ENCODE results near the gene WDR5B. TPM values are rescaled to one million over a fixed set of nuclear protein-coding genes. Genes with fewer than 3 reads are reported as not detected.
A peak's percentile ranks its signal among the peaks of the same experiment; 100 is the strongest.
"Not testable (repeated sequence)": the region's sequence is repeated elsewhere in the genome, so short reads cannot be mapped to it uniquely, and the experiment has no call there.

Gene WDR5B
- total RNA-seq = 4.8 and 4.9 TPM in 2 replicates

GRCh38 chr3:122415762-122416654, at the start of gene WDR5B:
WDR5B (minus strand) TSS chr3:122416062; CDS start chr3:122415528, 534 bp downstream.
- intact Hi-C loops (cut with micrococcal nuclease) = loop anchor here (1.0 to 2.0 kb wide), 6 partner anchors 32 to 871 kb away; partner anchors contain the start of genes FAM162A, HSPBAP1, KPNA1 and PARP14
- H3K4me3 Mint-ChIP-seq = peak within 1 kb of the TSS; percentile 98
- no peaks in the 10 kb centered on the region for H3K9me3 Mint-ChIP-seq
- peaks cover 41% of the 10 kb centered on the region for H3K36me3 Mint-ChIP-seq (ENCODE audit: low read depth)
- H3K27ac Mint-ChIP-seq = peak within 1 kb of the TSS; percentile 99
- peak; percentile 99 for DNase-seq
- H3K27me3 Mint-ChIP-seq = peaks cover 3% of the 10 kb centered on the region
- H3K4me1 Mint-ChIP-seq = peaks cover 38% of the 10 kb centered on the region

- intact Hi-C loops (cut with micrococcal nuclease) = no loop called here
- no peak for DNase-seq
- H3K27ac Mint-ChIP-seq = no peak overlapping the region
- H3K36me3 Mint-ChIP-seq (ENCODE audit: low read depth) = peaks cover 34% of the 10 kb centered on the region
- peaks cover 14% of the 10 kb centered on the region for H3K4me1 Mint-ChIP-seq
- H3K27me3 Mint-ChIP-seq = no peaks in the 10 kb centered on the region
- no peak overlapping the region for H3K4me3 Mint-ChIP-seq
- no peaks in the 10 kb centered on the region for H3K9me3 Mint-ChIP-seq
Measured at GRCh38 chr3:122464659-122465058, 48.8 kb upstream of the WDR5B start.

- no peaks in the 10 kb centered on the region for H3K27me3 Mint-ChIP-seq
- H3K36me3 Mint-ChIP-seq (ENCODE audit: low read depth) = peaks cover 39% of the 10 kb centered on the region
- no peak overlapping the region for H3K4me3 Mint-ChIP-seq
- H3K9me3 Mint-ChIP-seq = no peaks in the 10 kb centered on the region
- H3K27ac Mint-ChIP-seq = no peak overlapping the region
- intact Hi-C loops (cut with micrococcal nuclease) = no loop called here
- no peak for DNase-seq
- H3K4me1 Mint-ChIP-seq = peaks cover 4% of the 10 kb centered on the region
Measured at GRCh38 chr3:122462406-122462805, 46.5 kb upstream of the WDR5B start.

GRCh38 chr3:122461806-122462205, 45.9 kb upstream of the WDR5B start:
- Mint-ChIP-seq H3K27ac (no peak overlapping the region), H3K4me1 (peaks cover 4% of the 10 kb centered on the region), H3K9me3 (no peaks in the 10 kb centered on the region), H3K4me3 (no peak overlapping the region), H3K27me3 (no peaks in the 10 kb centered on the region), H3K36me3 (ENCODE audit: low read depth) (peaks cover 36% of the 10 kb centered on the region)
- intact Hi-C loops (cut with micrococcal nuclease) = no loop called here
- DNase-seq = no peak

- H3K36me3 Mint-ChIP-seq (ENCODE audit: low read depth) = peaks cover 38% of the 10 kb centered on the region
- H3K27ac Mint-ChIP-seq = no peak overlapping the region
- DNase-seq = no peak
- no peaks in the 10 kb centered on the region for H3K27me3 Mint-ChIP-seq
- no peaks in the 10 kb centered on the region for H3K9me3 Mint-ChIP-seq
- intact Hi-C loops (cut with micrococcal nuclease) = loop anchor here (1.0 to 5.0 kb wide), 3 partner anchors 53 to 220 kb away; partner anchors contain the start of gene KPNA1
- H3K4me1 Mint-ChIP-seq = peaks cover 2% of the 10 kb centered on the region
- H3K4me3 Mint-ChIP-seq = no peak overlapping the region
Measured at GRCh38 chr3:122458992-122459391, 43.1 kb upstream of the WDR5B start.

- no peak overlapping the region for H3K27ac Mint-ChIP-seq
- H3K4me1 Mint-ChIP-seq = peaks cover 2% of the 10 kb centered on the region
- no peaks in the 10 kb centered on the region for H3K27me3 Mint-ChIP-seq
- DNase-seq = no peak
- H3K9me3 Mint-ChIP-seq = no peaks in the 10 kb centered on the region
- no peak overlapping the region for H3K4me3 Mint-ChIP-seq
- H3K36me3 Mint-ChIP-seq (ENCODE audit: low read depth) = peaks cover 37% of the 10 kb centered on the region
- intact Hi-C loops (cut with micrococcal nuclease) = loop anchor here (2.0 to 5.0 kb wide), 2 partner anchors 55 to 77 kb away; partner anchors contain the start of gene KPNA1
Measured at GRCh38 chr3:122457706-122458105, 41.8 kb upstream of the WDR5B start.

- Mint-ChIP-seq H3K4me1 (peaks cover 2% of the 10 kb centered on the region), H3K9me3 (no peaks in the 10 kb centered on the region), H3K36me3 (ENCODE audit: low read depth) (peaks cover 31% of the 10 kb centered on the region), H3K4me3 (no peak overlapping the region), H3K27me3 (no peaks in the 10 kb centered on the region), H3K27ac (no peak overlapping the region)
- no peak for DNase-seq
- intact Hi-C loops (cut with micrococcal nuclease) = loop anchor here (5.0 kb wide), 1 partner anchor 56 kb away; the partner anchor contains the start of gene KPNA1
Measured at GRCh38 chr3:122456074-122456473, 40.2 kb upstream of the WDR5B start.

- Mint-ChIP-seq H3K9me3 (peaks cover 8% of the 10 kb centered on the region), H3K27ac (no peak overlapping the region), H3K36me3 (ENCODE audit: low read depth) (peaks cover 57% of the 10 kb centered on the region), H3K4me3 (no peak overlapping the region), H3K27me3 (no peaks in the 10 kb centered on the region), H3K4me1 (no peaks in the 10 kb centered on the region)
- no peak for DNase-seq
- intact Hi-C loops (cut with micrococcal nuclease) = no loop called here
Measured at GRCh38 chr3:122451371-122451770, 35.5 kb upstream of the WDR5B start.

GRCh38 chr3:122448218-122448617, 32.4 kb upstream of the WDR5B start:
- intact Hi-C loops (cut with micrococcal nuclease) = not testable (repeated sequence)

GRCh38 chr3:122444491-122444887, 28.6 kb upstream of the WDR5B start:
- H3K27ac Mint-ChIP-seq; H3K27me3 Mint-ChIP-seq; DNase-seq; H3K4me1 Mint-ChIP-seq; intact Hi-C loops (cut with micrococcal nuclease); H3K4me3 Mint-ChIP-seq: not testable (repeated sequence)
- Mint-ChIP-seq H3K36me3 (ENCODE audit: low read depth) (peaks cover 85% of the 10 kb centered on the region), H3K9me3 (peaks cover 17% of the 10 kb centered on the region)

More at GRCh38 chr3:122448218-122448617, 32.4 kb upstream of the WDR5B start:
- not testable (repeated sequence) for DNase-seq, H3K4me3 Mint-ChIP-seq, H3K4me1 Mint-ChIP-seq, H3K27me3 Mint-ChIP-seq, H3K27ac Mint-ChIP-seq
- Mint-ChIP-seq H3K9me3 (peaks cover 17% of the 10 kb centered on the region), H3K36me3 (ENCODE audit: low read depth) (peaks cover 77% of the 10 kb centered on the region)

- H3K27ac Mint-ChIP-seq; DNase-seq; intact Hi-C loops (cut with micrococcal nuclease); H3K4me3 Mint-ChIP-seq; H3K4me1 Mint-ChIP-seq; H3K27me3 Mint-ChIP-seq: not testable (repeated sequence)
- peaks cover 14% of the 10 kb centered on the region for H3K9me3 Mint-ChIP-seq
- peaks cover 83% of the 10 kb centered on the region for H3K36me3 Mint-ChIP-seq (ENCODE audit: low read depth)
Measured at GRCh38 chr3:122443762-122444490, 28.1 kb upstream of the WDR5B start.

GRCh38 chr3:122443090-122443489, 27.2 kb upstream of the WDR5B start:
- Mint-ChIP-seq H3K9me3 (peaks cover 9% of the 10 kb centered on the region), H3K27me3 (no peaks in the 10 kb centered on the region), H3K27ac (no peak overlapping the region), H3K4me1 (peaks cover 4% of the 10 kb centered on the region), H3K4me3 (no peak overlapping the region), H3K36me3 (ENCODE audit: low read depth) (peaks cover 77% of the 10 kb centered on the region)
- no peak for DNase-seq
- intact Hi-C loops (cut with micrococcal nuclease) = no loop called here

GRCh38 chr3:122435950-122436349, 20.1 kb upstream of the WDR5B start:
- intact Hi-C loops (cut with micrococcal nuclease) = no loop called here
- no peak for DNase-seq
- peaks cover 8% of the 10 kb centered on the region for H3K9me3 Mint-ChIP-seq
- H3K4me3 Mint-ChIP-seq = no peak overlapping the region
- no peaks in the 10 kb centered on the region for H3K27me3 Mint-ChIP-seq
- peaks cover 73% of the 10 kb centered on the region for H3K36me3 Mint-ChIP-seq (ENCODE audit: low read depth)
- H3K4me1 Mint-ChIP-seq = no peaks in the 10 kb centered on the region
- no peak overlapping the region for H3K27ac Mint-ChIP-seq

- Mint-ChIP-seq H3K9me3 (no peaks in the 10 kb centered on the region), H3K4me3 (no peak overlapping the region), H3K36me3 (ENCODE audit: low read depth) (peaks cover 78% of the 10 kb centered on the region), H3K27ac (no peak overlapping the region), H3K4me1 (peaks cover 13% of the 10 kb centered on the region), H3K27me3 (no peaks in the 10 kb centered on the region)
- intact Hi-C loops (cut with micrococcal nuclease) = no loop called here
- no peak for DNase-seq
Measured at GRCh38 chr3:122430371-122430770, 14.5 kb upstream of the WDR5B start.

Measured in activated CD4-positive, alpha-beta T cell treated with anti-CD3 and anti-CD28 coated beads, Interleukin-2, amount 10 ng/mL, durations not matched to agents 24 days and 14 days (primary cell).